Esophagus (tissue), 2 donors: Measurements from ENCODE around the gene ACER1. TPM values are rescaled to one million over a fixed set of nuclear protein-coding genes. Genes with fewer than 3 reads are reported as not detected.
"Not testable (repeated sequence)": the region's sequence is repeated elsewhere in the genome, so short reads cannot be mapped to it uniquely, and the experiment has no call there.

ENCODE experiments used
- H3K27ac ChIP-seq, 2 donors: one replicate each; pipeline ENCODE4 v1.5.1; 2013; ENCODE audit warnings: low read depth in 2 of 2, mild to moderate bottlenecking in 2 of 2, inconsistent platforms in 1 of 2, low read length in 1 of 2, moderate library complexity in 1 of 2
- H3K27me3 ChIP-seq, 2 donors: one replicate each; pipeline ENCODE4 v1.6.1; 2013; ENCODE audit warnings: low read length in 2 of 2, control low read depth in 1 of 2, mild to moderate bottlenecking in 1 of 2; ENCODE audit not compliant: insufficient read depth in 2 of 2, control insufficient read depth in 1 of 2
- H3K36me3 ChIP-seq, 2 donors: one replicate each; pipeline ENCODE4 v1.6.1; 2013; ENCODE audit warnings: low read length in 1 of 2; ENCODE audit not compliant: control insufficient read depth in 2 of 2, insufficient read depth in 2 of 2
- H3K4me1 ChIP-seq, 2 donors: one replicate each; pipeline ENCODE4 v1.6.1; 2013; ENCODE audit warnings: low read length in 1 of 2; ENCODE audit not compliant: control insufficient read depth in 2 of 2, insufficient read depth in 2 of 2
- H3K4me3 ChIP-seq, 2 donors: one replicate each; pipeline ENCODE4 v1.5.1; 2013; ENCODE audit warnings: low read length in 2 of 2, mild to moderate bottlenecking in 2 of 2, low read depth in 1 of 2, moderate library complexity in 1 of 2
- H3K9me3 ChIP-seq, 2 donors: one replicate each; pipeline ENCODE4 v1.6.1; 2013; ENCODE audit warnings: mild to moderate bottlenecking in 2 of 2, low read depth in 1 of 2, low read length in 1 of 2, moderate library complexity in 1 of 2; ENCODE audit not compliant: control insufficient read depth in 2 of 2, insufficient read depth in 1 of 2
- WGBS, 2 donors: extraction: QIAGEN DNeasy Blood & Tissue Kit; methylation state at CpG; one replicate each; pipeline ENCODE4 v1.1.7; 2013; 5-methylcytosine and 5-hydroxymethylcytosine counted together
- polyA plus RNA-seq, 2 donors: library from polyadenylated mRNA; stranded (reverse); fragments of 200-250 nt; gene quantifications; one replicate each; pipeline ENCODE4 v1.2.3, GENCODE V29; 2013
- donor health status: healthy with polysubstance abuse.
- donor health status: Bipolar disorder and iron deficiency.

Gene ACER1
- polyA plus RNA-seq, 2 donors = 6.2 to 7.4 TPM

- Histone ChIP-seq H3K9me3 (peaks cover 0 to 2% of the 10 kb centered on the region in 2 donors), H3K36me3 (no peaks in the 10 kb centered on the region), H3K4me3 (no peak overlapping the region), H3K4me1 (no peaks in the 10 kb centered on the region), H3K27me3 (no peaks in the 10 kb centered on the region), H3K27ac (no peak overlapping the region)
- 95 to 100% methylated on average over 1 of the region's 1 CpG for WGBS, 2 donors
Observed at GRCh38 chr19:6343462-6343861, 10.1 kb upstream of the ACER1 start.

GRCh38 chr19:6340493-6341201 is 7.2 kb upstream of the ACER1 start:
- H3K27me3 ChIP-seq = no peaks in the 10 kb centered on the region
- H3K4me3 ChIP-seq = no peak overlapping the region
- H3K9me3 ChIP-seq = peaks cover 0 to 2% of the 10 kb centered on the region in 2 donors
- H3K36me3 ChIP-seq = no peaks in the 10 kb centered on the region
- no peaks in the 10 kb centered on the region for H3K4me1 ChIP-seq
- no peak overlapping the region for H3K27ac ChIP-seq
- WGBS, 2 donors = 66 to 70% methylated on average over 14 of the region's 14 CpGs

GRCh38 chr19:6334490-6335285 is 1.3 kb upstream of the ACER1 start:
- Histone ChIP-seq H3K4me3 (no peak overlapping the region), H3K27me3 (no peaks in the 10 kb centered on the region), H3K9me3 (no peaks in the 10 kb centered on the region), H3K4me1 (peaks cover 0 to 6% of the 10 kb centered on the region in 2 donors), H3K27ac (no peak overlapping the region), H3K36me3 (no peaks in the 10 kb centered on the region)
- WGBS, 2 donors = 77 to 86% methylated on average over 6 of the region's 6 CpGs

DNA sequence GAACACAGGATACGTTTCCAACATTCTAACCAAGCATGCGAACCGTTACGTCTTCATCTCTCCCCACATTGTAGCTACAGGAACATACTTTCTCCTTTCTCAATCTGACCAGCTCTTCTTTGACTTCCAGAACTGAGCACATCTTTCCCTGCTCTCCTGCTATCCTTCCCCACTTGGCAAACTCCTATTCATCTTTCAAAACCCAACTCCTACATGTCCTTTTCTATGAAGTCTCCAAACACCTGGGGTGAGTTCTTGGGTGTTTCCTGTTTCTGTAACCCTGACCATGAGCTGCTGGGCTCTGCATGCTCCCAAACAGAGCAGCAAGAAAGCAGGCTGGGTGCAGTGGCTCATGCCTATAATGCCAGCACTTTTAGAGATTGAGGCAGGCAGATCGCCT is 6.6 kb downstream of the ACER1 start:
- H3K4me1 ChIP-seq = no peaks in the 10 kb centered on the region
- no peaks in the 10 kb centered on the region for H3K27me3 ChIP-seq
- 77 to 86% methylated on average over 5 of the region's 5 CpGs for WGBS, 2 donors
- no peak overlapping the region for H3K27ac ChIP-seq
- H3K4me3 ChIP-seq = no peak overlapping the region
- H3K9me3 ChIP-seq = no peaks in the 10 kb centered on the region
- H3K36me3 ChIP-seq = no peaks in the 10 kb centered on the region

DNA sequence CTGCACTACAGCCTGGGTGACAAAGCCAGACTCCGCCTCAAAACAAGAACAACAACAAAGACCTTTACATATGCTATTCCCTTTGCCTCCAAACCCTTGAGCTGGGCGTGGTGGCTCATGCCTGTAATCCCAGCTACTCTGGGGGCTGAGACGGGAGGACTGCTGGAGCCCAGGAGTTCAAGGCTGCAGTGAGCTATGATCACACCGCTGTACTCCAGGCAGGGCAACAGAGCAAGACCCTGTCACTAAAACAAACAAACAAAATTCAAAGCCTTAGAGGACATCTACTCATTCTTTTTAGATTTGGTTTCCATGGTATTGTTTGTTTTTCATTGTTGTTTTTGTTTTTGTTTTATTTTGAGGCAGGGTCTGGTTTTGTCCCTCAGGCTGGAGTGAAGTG is 7.8 kb downstream of the ACER1 start:
- WGBS, 2 donors = 68 to 72% methylated on average over 4 of the region's 4 CpGs
- no peak overlapping the region for H3K27ac ChIP-seq

DNA sequence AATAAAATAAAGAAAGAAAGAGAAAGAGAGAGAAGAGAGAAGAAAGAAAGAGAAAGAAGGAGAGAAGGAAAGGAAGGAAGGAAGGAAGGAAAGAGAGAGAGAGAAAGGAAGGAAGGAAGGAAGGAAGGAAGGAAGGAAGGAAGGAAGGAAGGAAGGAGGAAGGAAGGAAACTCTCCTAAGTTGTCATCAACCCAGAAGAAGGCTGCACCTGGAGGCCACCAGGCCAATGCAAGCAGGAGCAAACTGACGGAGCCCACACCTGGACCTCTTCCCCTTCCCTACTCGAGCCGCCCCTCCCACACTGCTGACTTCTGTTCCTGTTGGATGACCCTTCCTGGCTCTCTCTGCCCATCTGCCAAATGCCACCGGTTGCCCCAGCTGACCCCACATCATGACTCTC is 8.7 kb downstream of the ACER1 start:
- WGBS, 2 donors = 63 to 64% methylated on average over 4 of the region's 4 CpGs
- Histone ChIP-seq H3K27ac (no peak overlapping the region), H3K36me3 (no peaks in the 10 kb centered on the region), H3K9me3 (no peaks in the 10 kb centered on the region), H3K4me1 (no peaks in the 10 kb centered on the region), H3K4me3 (no peak overlapping the region), H3K27me3 (no peaks in the 10 kb centered on the region)

More for the DNA sequence above, 7.8 kb downstream of the ACER1 start:
- Histone ChIP-seq H3K4me1 (no peaks in the 10 kb centered on the region), H3K36me3 (no peaks in the 10 kb centered on the region), H3K27me3 (no peaks in the 10 kb centered on the region), H3K4me3 (no peak overlapping the region), H3K9me3 (no peaks in the 10 kb centered on the region)

DNA sequence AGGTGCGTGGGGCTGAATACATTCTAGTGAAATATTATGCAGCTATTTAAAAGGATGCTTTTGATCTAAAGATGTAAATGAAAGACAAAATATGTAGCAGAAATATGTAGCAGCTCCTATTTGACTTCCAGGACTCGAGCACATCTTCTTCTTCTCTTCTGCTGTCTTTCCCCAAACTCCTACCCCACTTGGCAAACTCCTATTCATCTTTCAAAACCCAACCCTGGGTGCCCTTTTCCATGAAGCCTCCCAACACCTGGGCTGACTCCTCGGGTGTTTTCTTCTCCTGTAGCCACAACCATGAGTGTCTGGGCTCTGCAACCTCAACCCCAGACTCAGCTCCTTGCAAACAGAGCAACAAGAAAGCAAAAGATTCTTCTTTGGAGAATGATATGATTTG is 11.1 kb downstream of the ACER1 start:
- no peaks in the 10 kb centered on the region for H3K27me3 ChIP-seq
- WGBS, 2 donors = 56 to 57% methylated on average over 3 of the region's 3 CpGs
- H3K4me1 ChIP-seq = no peaks in the 10 kb centered on the region
- H3K27ac ChIP-seq = no peak overlapping the region
- H3K9me3 ChIP-seq = no peaks in the 10 kb centered on the region
- H3K36me3 ChIP-seq = no peaks in the 10 kb centered on the region
- H3K4me3 ChIP-seq = no peak overlapping the region

DNA sequence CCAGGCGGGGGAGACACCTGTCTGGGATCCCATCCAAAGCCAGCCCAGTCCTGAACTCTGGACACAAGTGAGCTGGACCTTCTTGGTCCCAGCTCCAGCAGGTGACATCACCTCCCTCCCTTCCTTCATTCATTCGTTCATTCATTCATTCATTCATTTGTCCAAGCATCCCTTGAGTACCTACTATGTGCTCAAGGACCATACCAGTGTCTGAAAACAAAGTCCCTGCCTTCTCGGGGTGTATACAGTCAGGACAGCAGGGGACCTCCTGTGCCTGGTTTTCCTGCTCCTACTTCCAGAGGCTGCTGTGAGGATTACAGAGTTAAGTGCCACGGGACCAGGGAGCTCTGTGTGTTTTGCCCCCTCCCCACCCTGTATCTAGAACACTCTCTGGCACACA is 14.0 kb downstream of the ACER1 start:
- 32 to 40% methylated on average over 4 of the region's 4 CpGs for WGBS, 2 donors
- no peaks in the 10 kb centered on the region for H3K4me1 ChIP-seq
- H3K36me3 ChIP-seq = no peaks in the 10 kb centered on the region
- no peak overlapping the region for H3K4me3 ChIP-seq
- peaks cover 0 to 2% of the 10 kb centered on the region in 2 donors for H3K9me3 ChIP-seq
- no peak overlapping the region for H3K27ac ChIP-seq
- no peaks in the 10 kb centered on the region for H3K27me3 ChIP-seq

DNA sequence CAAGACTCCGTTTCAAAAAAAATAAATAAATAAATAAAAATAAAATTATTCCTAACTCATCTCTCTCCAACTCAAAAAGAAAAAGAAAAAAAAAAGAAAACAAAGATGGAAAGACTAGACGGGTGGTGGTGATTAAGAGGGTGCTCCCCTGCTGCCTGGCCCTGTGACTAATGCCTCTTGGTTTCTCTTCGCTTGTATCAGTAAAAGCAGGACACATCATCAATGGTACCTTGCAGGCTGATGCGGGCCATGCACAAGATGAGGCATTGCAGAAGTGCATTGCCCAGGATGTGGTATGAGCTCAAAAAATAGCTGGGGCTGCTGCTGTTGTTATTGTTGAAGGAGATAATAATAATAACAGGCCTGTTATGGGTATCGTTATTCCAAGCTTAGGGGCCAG is 14.6 kb downstream of the ACER1 start:
- Histone ChIP-seq H3K9me3 (peaks cover 0 to 2% of the 10 kb centered on the region in 2 donors), H3K4me3 (no peak overlapping the region), H3K4me1 (no peaks in the 10 kb centered on the region), H3K27ac (no peak overlapping the region), H3K27me3 (no peaks in the 10 kb centered on the region), H3K36me3 (no peaks in the 10 kb centered on the region)
- WGBS, 2 donors = 67 to 68% methylated on average over 5 of the region's 5 CpGs

- not testable (repeated sequence) for H3K4me1 ChIP-seq, H3K4me3 ChIP-seq, H3K27ac ChIP-seq, H3K27me3 ChIP-seq, H3K36me3 ChIP-seq, H3K9me3 ChIP-seq
- WGBS, 2 donors = 89 to 90% methylated on average over 5 of the region's 5 CpGs
Observed at GRCh38 chr19:6315646-6316045, 17.8 kb downstream of the ACER1 start.
